Glomerular endothelial cell (primary cell): Measurements from ENCODE around the gene GH2. TPM values are rescaled to one million over a fixed set of nuclear protein-coding genes. Genes with fewer than 3 reads are reported as not detected.
"Not testable (repeated sequence)": the region's sequence is repeated elsewhere in the genome, so short reads cannot be mapped to it uniquely, and the experiment has no call there.

Experiments
- DNase-seq: peaks from one replicate; pipeline ENCODE4 v3.0.0-alpha.2; 2011; ENCODE audit warnings: low read depth, low spot score; ENCODE audit errors: extremely low read depth
- total RNA-seq: library from RNA; depleted of rRNA; stranded (reverse); fragments of >200 nt; gene quantifications from 2 replicates; pipeline ENCODE4 v1.2.3, GENCODE V29; 2015

The GH2 gene
- total RNA-seq, 1 donor from 2014 or later = not detected

GRCh38 chr17:63878413-63878812 is 3.3 kb downstream of the GH2 start:
- DNase-seq = not testable (repeated sequence)

DNA sequence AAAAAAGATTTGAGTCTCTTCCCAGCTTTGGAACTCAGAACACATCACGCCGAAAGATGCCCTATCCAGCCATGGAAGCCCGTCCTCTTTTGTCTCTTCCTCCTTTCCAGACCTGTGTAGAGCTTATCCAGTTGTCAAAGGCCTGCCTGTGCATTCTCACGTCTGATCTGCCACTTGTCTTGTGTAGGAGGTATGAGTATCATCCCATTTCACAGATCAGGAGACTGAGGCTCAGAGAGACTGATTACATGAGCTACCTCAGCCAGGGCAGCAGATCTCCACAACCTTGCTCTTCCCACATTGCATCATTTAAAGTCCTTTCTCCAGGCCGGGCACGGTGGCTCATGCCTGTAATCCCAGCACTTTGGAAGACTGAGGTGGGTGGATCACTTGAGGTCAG is 7.1 kb downstream of the GH2 start:
- DNase-seq = not testable (repeated sequence)

- DNase-seq = not testable (repeated sequence)
Observed at GRCh38 chr17:63874061-63874626, 7.6 kb downstream of the GH2 start.

DNA sequence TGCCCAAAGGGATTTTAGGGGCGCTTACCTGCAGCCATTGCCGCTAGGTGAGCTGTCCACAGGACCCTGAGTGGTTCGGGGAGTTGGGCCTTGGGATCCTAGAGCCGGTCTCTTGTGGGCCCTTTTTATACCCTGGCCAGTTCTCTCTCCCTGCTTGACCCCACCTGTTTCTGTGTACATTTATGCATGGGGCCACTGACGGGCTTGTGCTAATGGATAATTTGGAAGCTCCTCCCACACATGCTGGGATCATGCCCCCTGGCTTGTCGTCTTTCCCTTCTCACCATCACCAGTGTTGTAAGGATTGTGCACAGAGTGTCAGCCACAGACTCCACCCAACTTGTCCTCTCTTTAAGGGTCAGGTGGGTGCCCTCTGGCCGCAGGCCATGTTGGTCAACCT is 8.2 kb downstream of the GH2 start, which contains the start of gene CSH2:
Gene CSH2 (minus strand): TSS at position 101 of the 400 bp plus-strand sequence. CDS start 63 bp downstream, at position 38.
- DNase-seq = not testable (repeated sequence)

DNA sequence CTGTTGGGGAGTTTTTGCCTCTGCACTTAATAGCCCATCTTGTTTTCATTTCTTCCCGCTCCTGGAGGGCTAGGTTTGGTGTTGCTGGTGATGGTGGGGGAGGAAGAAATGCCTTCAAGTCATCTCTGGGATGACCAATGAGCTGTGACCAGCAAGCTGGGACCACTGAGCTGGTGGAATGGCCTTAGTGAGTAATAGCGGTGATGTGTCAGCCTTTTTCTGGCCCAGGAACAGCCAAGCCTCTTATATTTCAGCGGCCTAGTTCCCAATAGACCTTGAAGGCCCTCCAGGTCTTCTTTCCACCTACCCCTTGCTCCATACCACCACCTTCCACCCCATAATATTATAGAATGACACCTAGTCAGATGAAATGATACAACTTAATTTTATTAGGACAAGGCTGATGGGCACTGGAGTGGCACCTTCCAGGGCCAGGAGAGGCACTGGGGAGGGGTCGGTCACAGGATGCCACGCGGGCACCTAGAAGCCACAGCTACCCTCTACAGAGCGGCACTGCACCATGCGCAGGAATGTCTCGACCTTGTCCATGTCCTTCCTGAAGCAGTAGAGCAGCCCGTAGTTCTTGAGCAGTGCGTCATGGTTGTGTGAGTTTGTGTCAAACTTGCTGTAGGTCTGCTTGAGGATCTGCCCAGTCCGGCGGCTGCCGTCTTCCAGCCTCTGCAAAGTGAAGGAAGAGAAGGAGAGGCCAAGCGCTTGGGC is 9.9 kb downstream of the GH2 start:
- not testable (repeated sequence) for DNase-seq

GRCh38 chr17:63870292-63870665 is 11.5 kb downstream of the GH2 start:
- not testable (repeated sequence) for DNase-seq

- not testable (repeated sequence) for DNase-seq
Observed at GRCh38 chr17:63869491-63870291, 12.1 kb downstream of the GH2 start.

- DNase-seq = not testable (repeated sequence)
Observed at GRCh38 chr17:63866625-63867024, 15.1 kb downstream of the GH2 start.

DNA sequence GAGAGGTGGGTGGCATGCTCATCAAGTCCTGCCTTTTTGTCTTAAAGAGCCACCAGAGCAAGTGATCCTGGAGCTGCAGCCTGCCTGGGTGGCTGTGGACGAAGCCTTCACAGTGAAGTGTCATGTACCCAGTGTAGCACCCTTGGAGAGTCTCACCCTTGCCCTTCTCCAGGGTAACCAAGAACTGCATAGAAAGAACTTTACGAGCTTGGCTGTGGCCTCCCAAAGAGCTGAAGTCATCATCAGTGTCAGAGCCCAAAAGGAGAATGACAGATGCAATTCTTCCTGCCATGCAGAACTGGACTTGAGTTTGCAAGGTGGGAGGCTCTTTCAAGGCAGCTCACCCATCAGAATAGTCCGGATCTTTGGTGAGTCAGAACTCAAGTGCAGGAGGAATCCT is 22.5 kb downstream of the GH2 start:
- DNase-seq = no peak

- not testable (repeated sequence) for DNase-seq
Observed at GRCh38 chr17:63856425-63856824, 25.3 kb downstream of the GH2 start.

DNA sequence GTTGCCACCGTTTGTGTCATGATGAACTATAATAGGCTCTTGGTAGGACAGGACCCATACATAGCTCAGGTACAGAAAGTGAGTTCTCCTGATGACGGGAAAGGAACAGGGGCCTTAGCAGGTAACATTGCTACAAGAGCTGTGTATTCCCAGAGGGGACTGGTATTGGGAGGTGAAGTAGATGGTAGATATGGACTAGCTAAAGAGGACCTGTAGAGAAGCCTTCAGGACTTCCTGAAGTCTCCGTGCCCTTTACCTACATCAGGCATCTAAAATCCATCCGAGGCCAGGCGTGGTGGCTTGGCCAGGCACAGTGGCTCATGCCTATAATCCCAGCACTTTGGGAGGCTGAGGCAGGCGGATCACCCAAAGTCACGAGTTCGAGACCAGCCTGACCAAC is 26.6 kb downstream of the GH2 start:
- DNase-seq = no peak

- DNase-seq = no peak
Observed at GRCh38 chr17:63854709-63855108, 27.0 kb downstream of the GH2 start.

DNA sequence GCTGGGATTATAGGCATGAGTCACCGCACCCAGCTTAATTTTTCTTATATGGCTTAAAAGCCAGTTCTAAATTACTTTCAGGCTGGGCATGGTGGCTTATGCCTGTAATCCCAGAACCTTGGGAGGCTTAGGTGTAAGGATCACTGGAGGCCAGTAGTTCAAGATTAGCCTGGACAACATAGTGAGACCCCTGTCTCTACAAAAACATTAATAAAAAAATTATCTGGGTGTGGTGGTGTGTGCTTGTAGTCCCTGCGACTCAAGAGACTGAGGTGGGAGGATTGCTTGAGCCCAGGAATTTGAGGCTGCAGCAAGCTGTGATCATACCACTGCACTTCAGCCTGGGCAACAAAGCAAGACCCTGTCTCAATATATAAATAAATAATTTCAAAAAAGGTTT is 28.5 kb downstream of the GH2 start:
- DNase-seq = no peak

DNA sequence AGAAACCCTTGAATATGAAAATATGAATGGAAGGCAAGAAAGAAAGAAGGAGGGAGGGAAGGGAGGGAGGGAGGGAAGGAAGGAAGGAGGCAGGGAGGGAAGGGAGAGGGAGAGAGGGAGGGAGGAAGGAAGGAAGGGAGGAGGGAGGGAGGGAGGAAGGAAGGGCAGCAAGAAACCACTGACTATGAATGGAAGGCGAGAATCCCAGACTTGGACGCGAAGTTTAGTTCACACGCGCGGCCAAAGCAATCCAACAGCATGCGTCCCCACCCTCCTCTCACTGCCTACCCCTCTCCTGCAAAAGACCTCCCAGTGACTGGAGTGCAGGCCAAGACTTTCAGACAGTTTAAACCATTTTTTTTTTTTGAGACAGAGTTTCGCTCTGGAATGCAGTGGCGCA is 31.3 kb downstream of the GH2 start:
- DNase-seq = no peak

DNA sequence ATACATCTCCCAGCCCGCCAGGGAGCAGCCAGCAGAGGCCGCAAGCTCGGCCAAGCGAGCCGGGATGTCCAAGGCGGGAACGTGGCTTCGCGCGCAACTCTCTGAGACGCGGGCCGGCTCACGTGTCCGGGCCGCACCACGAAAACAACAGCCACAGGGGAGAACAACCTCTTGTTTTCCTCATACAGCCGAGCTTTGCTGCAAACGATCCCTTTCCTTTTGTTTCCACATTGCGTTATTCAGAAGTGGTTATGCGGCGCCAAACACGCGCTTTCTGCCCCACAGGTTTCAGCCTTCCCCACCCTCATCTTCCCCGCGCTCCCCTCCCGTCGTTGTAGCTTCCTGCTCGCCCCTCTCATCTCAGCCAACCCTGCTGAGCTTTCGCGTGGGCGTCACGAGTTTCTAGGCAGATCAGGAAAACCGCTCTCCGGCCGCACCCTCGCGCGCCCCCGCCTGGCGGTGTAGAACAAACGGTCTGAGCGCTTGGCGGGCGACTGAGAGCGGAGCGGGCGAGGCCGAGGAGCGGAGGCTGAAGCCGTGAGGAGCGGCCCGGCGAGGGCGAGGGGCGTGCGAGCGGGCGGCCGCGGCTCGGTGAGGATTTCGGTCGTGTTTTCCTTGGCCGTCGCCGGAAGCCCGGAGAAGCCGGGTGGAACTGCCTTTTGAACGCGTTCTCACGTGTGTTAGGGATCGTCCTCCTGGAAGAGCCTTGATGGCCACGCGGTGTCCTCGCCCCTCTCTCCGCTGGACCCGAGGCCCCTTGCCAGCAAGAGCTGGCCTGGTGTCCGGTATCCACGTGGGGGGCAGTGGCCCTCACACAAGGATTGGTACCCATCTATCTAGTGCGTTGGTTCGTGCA is 32.7 kb downstream of the GH2 start:
- no peak for DNase-seq

GRCh38 chr17:63847525-63848249 is 34.1 kb downstream of the GH2 start:
- DNase-seq = no peak

DNA sequence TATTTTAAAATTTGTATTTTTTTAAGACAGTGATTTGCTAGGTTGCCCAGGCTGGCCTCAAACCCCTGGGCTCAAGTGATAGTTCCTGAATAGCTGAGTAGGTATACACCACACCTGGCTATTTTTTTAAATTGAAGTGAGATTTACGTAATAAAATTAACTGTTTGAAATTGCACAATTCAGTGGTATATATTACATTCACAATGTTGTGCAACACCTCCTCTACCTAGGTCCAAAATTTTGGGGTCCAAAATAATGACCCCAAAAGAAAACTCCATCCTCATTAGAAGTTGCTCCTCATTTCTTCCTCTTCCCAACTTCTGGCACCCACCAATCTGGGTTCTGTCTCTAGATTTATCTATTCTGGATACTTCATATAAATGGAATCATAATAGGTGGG is 36.2 kb downstream of the GH2 start:
- DNase-seq = no peak

DNA sequence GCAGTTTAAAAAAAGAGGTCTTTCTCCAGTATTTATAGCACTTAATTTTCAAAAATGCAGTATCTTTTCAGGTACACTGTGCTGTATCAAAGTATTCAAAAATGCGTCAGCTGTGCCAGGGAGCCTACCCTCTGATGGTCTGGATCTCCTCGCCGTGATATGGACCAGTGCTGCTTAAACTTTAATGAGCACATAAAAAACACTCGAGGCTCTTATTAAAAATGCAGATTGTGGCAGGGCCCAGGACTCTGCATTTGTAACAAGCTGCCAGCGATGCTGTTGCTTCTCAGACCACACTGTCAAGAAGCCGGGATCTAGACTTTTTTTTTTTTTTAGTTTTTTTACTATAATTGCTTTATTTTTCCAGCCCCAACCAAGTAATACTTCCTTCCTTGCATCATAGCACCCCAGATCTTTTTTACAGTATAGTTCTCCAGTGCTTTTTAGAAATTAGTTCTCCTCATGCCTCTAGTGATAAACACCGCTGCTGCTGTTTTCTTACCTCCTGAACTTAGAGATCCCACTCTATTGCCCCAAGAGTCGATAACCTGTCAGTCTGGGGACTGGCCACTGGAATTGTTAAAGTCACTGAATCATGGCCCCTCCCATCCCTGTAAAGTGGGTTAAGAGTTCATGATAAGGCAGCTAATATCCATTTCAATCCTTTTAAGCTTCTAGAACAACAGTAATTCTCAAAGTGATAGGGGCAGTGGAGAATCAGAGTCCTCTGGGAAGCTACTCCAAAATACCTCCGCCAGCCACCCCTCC is 37.6 kb downstream of the GH2 start:
- DNase-seq = no peak

DNA sequence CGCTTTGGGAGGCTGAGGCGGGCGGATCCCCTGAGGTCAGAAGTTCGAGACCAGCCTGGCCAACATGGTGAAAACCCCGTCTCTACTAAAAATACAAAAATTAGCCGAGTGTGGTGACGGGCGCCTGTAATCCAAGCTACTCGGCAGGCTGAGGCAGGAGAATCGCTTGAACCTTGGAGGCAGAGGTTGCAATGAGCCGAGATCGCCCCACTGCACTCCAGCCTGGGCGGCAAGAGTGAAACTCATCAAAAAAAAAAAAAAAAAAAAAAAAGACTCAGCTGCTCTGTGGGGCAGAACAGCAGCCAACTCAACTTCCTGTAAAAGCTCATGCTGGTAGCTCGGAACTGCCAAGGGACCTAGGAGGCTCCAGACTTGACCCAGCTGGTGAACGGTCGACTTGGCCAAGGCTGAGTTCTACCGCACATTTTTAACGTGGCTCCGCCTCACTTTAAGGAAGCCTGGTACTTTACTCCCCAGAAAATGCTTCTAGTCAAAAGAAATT is 38.3 kb downstream of the GH2 start:
- not testable (repeated sequence) for DNase-seq
